Neural crest cell (in vitro differentiated cells): ENCODE measurements around the gene SNED1. TPM values are rescaled to one million over a fixed set of nuclear protein-coding genes. Genes with fewer than 3 reads are reported as not detected.

Experiments
- DNase-seq: peaks from one replicate; pipeline ENCODE4 v3.0.0; 2021; ENCODE audit warnings: low read depth, mixed read lengths, low spot score
- H3K27ac Mint-ChIP-seq: one replicate; pipeline ENCODE4 v1.8.0; 2021; ENCODE audit warnings: mild to moderate bottlenecking, mixed read lengths; ENCODE audit not compliant: unreplicated experiment
- H3K27me3 Mint-ChIP-seq: 2 replicates; pipeline ENCODE4 v1.8.0; 2021; ENCODE audit warnings: low read depth, mild to moderate bottlenecking, mixed read lengths
- H3K36me3 Mint-ChIP-seq: 2 replicates; pipeline ENCODE4 v1.8.0; 2021; ENCODE audit warnings: low read depth, mild to moderate bottlenecking, mixed read lengths
- H3K4me1 Mint-ChIP-seq: 2 replicates; pipeline ENCODE4 v1.8.0; 2021; ENCODE audit warnings: mixed read lengths
- H3K4me3 Mint-ChIP-seq: one replicate; pipeline ENCODE4 v1.8.0; 2021; ENCODE audit warnings: mild to moderate bottlenecking, mixed read lengths
- H3K9me3 Mint-ChIP-seq: 2 replicates; pipeline ENCODE4 v1.8.0; 2021; ENCODE audit warnings: mixed read lengths
- CTCF ChIP-seq: fragments of 200-600 bp; sonication (generic); conservative IDR thresholded peaks from 2 replicates; pipeline ENCODE4 v1.5.0; 2021; ENCODE audit warnings: antibody characterized with exemption, mild to moderate bottlenecking
- total RNA-seq: library from RNA; stranded (reverse); gene quantifications from 2 replicates; pipeline ENCODE4 v1.2.1, GENCODE V29; 2021

The SNED1 gene
- total RNA-seq, 1 donor from 2014 or later: 0.30 TPM

- H3K4me1 Mint-ChIP-seq: no peaks in the 10 kb centered on the region
- TF ChIP-seq CTCF: no peak
These were observed 15.6 kb upstream of the SNED1 start for GRCh38 chr2:240982821-240983281.

GRCh38 chr2:240983361-240983995 is 14.9 kb upstream of the SNED1 start:
- no peaks in the 10 kb centered on the region for H3K9me3 Mint-ChIP-seq
- peak; percentile 64 for TF ChIP-seq CTCF
- H3K27ac Mint-ChIP-seq: no peak overlapping the region

More at GRCh38 chr2:240982821-240983281, 15.6 kb upstream of the SNED1 start:
- Mint-ChIP-seq H3K9me3 (no peaks in the 10 kb centered on the region), H3K4me3 (no peak overlapping the region), H3K27ac (no peak overlapping the region), H3K36me3 (no peaks in the 10 kb centered on the region), H3K27me3 (peaks cover 39% of the 10 kb centered on the region)
- DNase-seq: no peak

GRCh38 chr2:240983996-240984498 is 14.4 kb upstream of the SNED1 start:
- no peak for DNase-seq
- Mint-ChIP-seq H3K4me1 (no peaks in the 10 kb centered on the region), H3K36me3 (no peaks in the 10 kb centered on the region)

More at GRCh38 chr2:240983361-240983995, 14.9 kb upstream of the SNED1 start:
- no peak for DNase-seq
- Mint-ChIP-seq H3K4me3 (no peak overlapping the region), H3K4me1 (no peaks in the 10 kb centered on the region), H3K36me3 (no peaks in the 10 kb centered on the region), H3K27me3 (peaks cover 39% of the 10 kb centered on the region)

GRCh38 chr2:240985881-240986786 is 12.3 kb upstream of the SNED1 start:
- no peak overlapping the region for H3K4me3 Mint-ChIP-seq
- peaks cover 38% of the 10 kb centered on the region for H3K27me3 Mint-ChIP-seq
- H3K27ac Mint-ChIP-seq: no peak overlapping the region
- H3K36me3 Mint-ChIP-seq: no peaks in the 10 kb centered on the region
- no peaks in the 10 kb centered on the region for H3K9me3 Mint-ChIP-seq
- no peak for DNase-seq
- TF ChIP-seq CTCF: no peak
- no peaks in the 10 kb centered on the region for H3K4me1 Mint-ChIP-seq

More at GRCh38 chr2:240983996-240984498, 14.4 kb upstream of the SNED1 start:
- no peak overlapping the region for H3K4me3 Mint-ChIP-seq
- no peaks in the 10 kb centered on the region for H3K9me3 Mint-ChIP-seq
- H3K27ac Mint-ChIP-seq: no peak overlapping the region
- peaks cover 39% of the 10 kb centered on the region for H3K27me3 Mint-ChIP-seq
- TF ChIP-seq CTCF: no peak

DNA sequence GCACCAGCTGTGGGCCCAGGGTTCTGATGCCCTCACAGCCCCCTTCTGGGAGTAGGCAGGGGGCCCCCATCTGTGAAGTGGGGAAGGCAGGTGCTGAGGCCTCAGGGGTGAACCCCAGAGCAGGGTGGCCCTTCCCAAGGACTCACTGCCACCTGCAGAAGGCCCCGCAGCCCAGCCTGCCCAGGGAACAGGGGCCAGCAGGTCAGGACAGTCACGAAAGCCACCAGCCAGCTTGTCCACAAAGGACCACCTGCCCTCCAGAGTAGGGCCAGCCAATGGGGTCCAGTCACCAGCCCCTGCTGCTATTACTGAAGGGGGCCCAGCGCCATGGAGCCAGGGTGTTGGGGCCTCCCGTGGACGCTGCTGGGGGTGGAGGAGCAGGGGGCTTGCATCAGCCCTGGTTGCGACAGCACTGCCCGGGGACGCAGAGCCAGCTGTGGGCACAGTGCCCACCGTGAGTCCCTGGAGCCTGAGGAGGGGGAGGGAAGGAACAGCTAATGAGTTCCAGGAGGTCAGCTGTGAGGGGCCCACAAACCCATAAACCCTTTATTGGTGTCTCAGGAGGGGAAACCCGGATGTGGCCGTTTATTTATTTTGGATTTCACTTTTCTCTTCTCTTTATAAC is 11.5 kb upstream of the SNED1 start:
- DNase-seq: no peak
- TF ChIP-seq CTCF: no peak

More for the DNA sequence above, 11.5 kb upstream of the SNED1 start:
- no peaks in the 10 kb centered on the region for H3K36me3 Mint-ChIP-seq
- peaks cover 30% of the 10 kb centered on the region for H3K27me3 Mint-ChIP-seq
- no peaks in the 10 kb centered on the region for H3K4me1 Mint-ChIP-seq
- H3K9me3 Mint-ChIP-seq: no peaks in the 10 kb centered on the region
- H3K27ac Mint-ChIP-seq: no peak overlapping the region
- H3K4me3 Mint-ChIP-seq: no peak overlapping the region
